Stimulated activated CD8-positive, alpha-beta memory T cell treated with anti-CD3 and anti-CD28 coated beads, Interleukin-15, amount 100 ng/mL, for 24 hours (primary cell): ENCODE data around the gene EFCAB6.

ENCODE experiments used
- DNase-seq: peaks from one replicate; pipeline ENCODE4 v3.0.0-alpha.2; 2020; ENCODE audit warnings: low read depth

EFCAB6 gene

GRCh38 chr22:43636086-43636485, 176.0 kb downstream of the EFCAB6 start:
- DNase-seq, result no peak

GRCh38 chr22:43635101-43635500, 177.0 kb downstream of the EFCAB6 start:
- DNase-seq, result no peak

GRCh38 chr22:43634316-43634715, 177.8 kb downstream of the EFCAB6 start:
- no peak for DNase-seq

GRCh38 chr22:43633631-43634285, 178.3 kb downstream of the EFCAB6 start:
- DNase-seq, result no peak

- no peak for DNase-seq
Observed at GRCh38 chr22:43631846-43632245, 180.3 kb downstream of the EFCAB6 start.

- no peak for DNase-seq
Observed at GRCh38 chr22:43631201-43631600, 180.9 kb downstream of the EFCAB6 start.

GRCh38 chr22:43630451-43630850, 181.7 kb downstream of the EFCAB6 start:
- DNase-seq, result no peak

GRCh38 chr22:43628250-43628649, 183.9 kb downstream of the EFCAB6 start:
- no peak for DNase-seq

GRCh38 chr22:43627485-43628213, 184.5 kb downstream of the EFCAB6 start:
- DNase-seq, result no peak

GRCh38 chr22:43625242-43625641, 186.9 kb downstream of the EFCAB6 start:
- no peak for DNase-seq

- no peak for DNase-seq
Observed at GRCh38 chr22:43624144-43624998, 187.7 kb downstream of the EFCAB6 start.

- no peak for DNase-seq
Observed at GRCh38 chr22:43622886-43623285, 189.2 kb downstream of the EFCAB6 start.

- no peak for DNase-seq
Observed at GRCh38 chr22:43620197-43620596, 191.9 kb downstream of the EFCAB6 start.

GRCh38 chr22:43618517-43618916, 193.6 kb downstream of the EFCAB6 start:
- no peak for DNase-seq

GRCh38 chr22:43616645-43617044, 195.5 kb downstream of the EFCAB6 start:
- no peak for DNase-seq

- no peak for DNase-seq
Observed at GRCh38 chr22:43600265-43600664, 211.8 kb downstream of the EFCAB6 start.

GRCh38 chr22:43592476-43592875, 219.6 kb downstream of the EFCAB6 start:
- no peak for DNase-seq

- DNase-seq, result no peak
Observed at GRCh38 chr22:43591380-43591779, 220.7 kb downstream of the EFCAB6 start.

GRCh38 chr22:43587574-43587973, 224.5 kb downstream of the EFCAB6 start:
- no peak for DNase-seq

GRCh38 chr22:43583501-43583900, 228.6 kb downstream of the EFCAB6 start:
- DNase-seq, result no peak

- no peak for DNase-seq
Observed at GRCh38 chr22:43582394-43582793, 229.7 kb downstream of the EFCAB6 start.

- no peak for DNase-seq
Observed at GRCh38 chr22:43580271-43580750, 231.8 kb downstream of the EFCAB6 start.

- DNase-seq, result no peak
Observed at GRCh38 chr22:43574738-43575137, 237.4 kb downstream of the EFCAB6 start.
